GM18508 (cell line): ENCODE results near the gene TRIP12.
"Not testable (repeated sequence)": the region's sequence is repeated elsewhere in the genome, so short reads cannot be mapped to it uniquely, and the experiment has no call there.

Experiments used
- ATAC-seq: cut with Tn5 transposase; IDR thresholded peaks from one replicate; pipeline ENCODE4 v1.9.1; 2021; ENCODE audit warnings: moderate number of reproducible peaks; ENCODE audit not compliant: insufficient read depth, unreplicated experiment

The TRIP12 gene

DNA sequence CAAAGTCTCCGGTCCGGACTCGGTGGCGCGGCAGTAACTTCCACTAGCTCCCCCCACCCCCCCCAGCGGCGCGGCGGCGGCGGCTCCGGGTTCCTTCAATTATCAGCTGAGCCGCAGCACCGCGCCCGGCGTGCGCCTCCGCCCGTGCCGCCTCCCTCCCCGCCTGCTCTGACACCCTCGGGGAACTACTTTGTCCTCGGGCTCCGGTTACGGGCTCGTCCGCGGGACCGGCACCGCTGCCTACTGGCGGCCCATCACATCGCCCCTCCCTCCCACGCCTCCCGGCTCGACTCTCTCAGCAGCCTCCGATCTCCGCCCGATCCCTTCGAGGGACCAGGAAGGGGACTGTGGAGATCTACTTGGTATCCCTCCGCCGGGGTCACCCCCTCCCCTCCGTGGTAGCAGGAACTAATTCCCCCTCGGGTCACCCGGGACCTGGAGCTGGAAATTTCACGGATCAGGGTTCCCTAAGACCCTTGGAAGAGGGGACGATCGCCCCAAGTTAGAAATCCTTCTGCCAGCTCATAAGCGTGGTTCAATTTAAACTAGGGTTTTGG, at the start of gene TRIP12:
Gene TRIP12, minus strand, starts transcription at position 118 of the 557 bp plus-strand sequence. CDS start 41,930 bp downstream, outside the sequence.
- peak; percentile 37 for ATAC-seq

DNA sequence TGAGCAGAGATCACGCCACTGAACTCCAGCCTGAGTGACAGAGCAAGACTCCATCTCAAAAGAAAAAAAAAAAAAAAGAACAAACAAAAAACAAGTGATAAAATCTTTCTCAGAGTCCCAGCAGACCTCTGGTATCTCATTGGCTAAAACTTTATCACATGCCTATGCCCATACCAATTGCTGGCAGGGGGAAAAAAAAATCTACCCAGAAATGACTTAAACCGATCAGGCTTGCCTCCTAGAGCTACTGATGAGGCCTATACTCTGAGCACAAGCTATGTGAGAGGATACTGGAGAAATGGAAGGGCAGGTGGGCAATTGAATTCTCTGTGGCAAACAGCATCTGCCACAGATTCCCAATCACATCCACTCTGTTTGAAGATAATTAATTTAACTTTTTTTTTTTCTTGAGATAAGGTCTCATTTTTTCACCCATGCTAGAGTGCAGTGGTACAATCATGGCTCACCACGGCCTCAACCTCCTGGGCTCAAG, 49.5 kb upstream of the TRIP12 start:
- no peak for ATAC-seq

DNA sequence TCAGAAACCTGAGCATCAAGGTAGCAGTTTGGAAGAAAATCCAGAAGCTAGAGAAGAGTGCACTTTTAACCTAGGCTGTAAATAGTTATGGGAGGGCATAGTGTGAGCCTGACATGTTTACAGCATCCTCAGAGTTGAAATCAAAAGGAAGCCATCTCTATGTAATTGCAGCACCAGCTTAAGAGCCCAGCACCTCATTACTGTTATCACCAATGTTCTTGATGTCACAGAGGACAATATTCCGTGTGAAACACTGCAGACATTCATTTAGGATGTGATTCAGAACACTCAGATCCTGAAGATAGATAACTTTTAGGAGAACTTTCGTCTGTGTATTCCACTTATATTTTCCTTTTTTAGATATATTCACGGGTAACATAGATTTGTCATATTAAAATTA, 48.6 kb upstream of the TRIP12 start:
- ATAC-seq = no peak

DNA sequence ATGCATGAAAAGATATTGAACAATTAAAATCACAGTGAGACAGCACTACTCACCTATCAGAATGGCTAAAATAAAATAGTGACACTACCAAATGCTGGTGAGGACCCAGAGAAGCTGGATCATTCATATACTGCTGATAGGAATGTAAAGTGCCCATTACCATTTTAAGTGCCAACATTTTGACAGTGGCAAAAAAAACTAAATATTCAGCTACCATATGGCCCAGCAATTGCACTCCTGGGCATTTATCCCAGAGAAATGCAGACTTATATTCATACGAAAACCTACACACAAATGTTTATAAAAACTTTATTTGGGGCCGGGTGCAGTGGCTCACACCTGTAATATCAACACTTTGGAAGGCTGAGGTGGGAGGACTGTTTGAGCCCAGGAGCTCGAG, 48.1 kb upstream of the TRIP12 start:
- no peak for ATAC-seq

DNA sequence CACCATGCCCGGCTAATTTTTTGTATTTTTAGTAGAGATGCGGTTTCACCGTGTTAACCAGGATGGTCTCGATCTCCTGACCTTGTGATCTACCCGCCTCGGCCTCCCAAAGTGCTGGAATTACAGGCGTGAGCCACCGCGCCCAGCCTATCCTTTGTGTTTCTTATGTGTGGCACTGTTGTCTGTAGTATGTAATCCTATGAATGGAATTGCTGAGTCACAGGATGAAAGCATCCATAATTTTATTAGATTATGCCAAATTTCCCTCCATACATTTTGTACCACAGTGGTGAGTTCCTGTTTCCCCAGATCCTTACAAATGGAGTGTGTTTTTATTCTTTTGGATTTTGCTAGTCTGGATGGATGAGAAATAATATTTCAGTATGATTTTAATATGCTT, 41.8 kb upstream of the TRIP12 start:
- ATAC-seq = not testable (repeated sequence)

DNA sequence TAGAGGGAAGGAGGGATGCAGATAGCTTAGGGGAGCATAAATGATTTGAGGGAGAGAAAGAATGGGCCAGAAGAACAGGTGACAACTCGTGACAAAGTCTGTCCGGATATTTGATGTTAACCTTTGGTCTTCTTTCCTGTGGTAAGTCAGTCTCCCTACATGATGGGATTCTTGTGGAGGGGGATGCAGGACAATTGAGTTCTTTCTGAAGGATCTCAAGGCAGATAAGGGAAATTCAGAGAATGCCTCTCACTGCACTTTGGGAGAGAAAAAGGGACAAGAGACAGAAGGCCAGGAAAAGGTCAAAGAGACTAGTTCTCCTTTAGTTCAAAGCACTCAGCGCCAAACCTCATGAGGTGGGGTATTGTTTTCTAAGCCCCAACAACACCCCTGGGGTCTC, 34.7 kb upstream of the TRIP12 start:
- no peak for ATAC-seq

DNA sequence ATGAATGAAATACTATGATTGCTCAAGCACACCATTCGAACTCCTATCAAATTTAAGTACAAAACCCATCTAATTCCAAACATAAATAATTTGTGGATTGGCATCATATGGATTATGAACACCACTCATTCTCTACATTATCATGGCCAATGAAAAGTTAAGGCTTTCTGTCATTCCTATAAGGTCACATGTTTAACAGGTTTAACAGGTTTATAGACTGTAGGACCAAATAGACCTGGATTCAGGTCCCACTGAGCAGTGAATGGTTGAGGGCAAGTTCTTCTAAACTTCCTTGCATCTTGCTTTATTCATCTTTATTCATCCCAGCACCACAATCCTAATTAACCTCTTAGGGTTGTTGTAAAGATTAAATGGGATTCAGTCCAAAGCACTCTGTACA, 33.9 kb upstream of the TRIP12 start:
- no peak for ATAC-seq

DNA sequence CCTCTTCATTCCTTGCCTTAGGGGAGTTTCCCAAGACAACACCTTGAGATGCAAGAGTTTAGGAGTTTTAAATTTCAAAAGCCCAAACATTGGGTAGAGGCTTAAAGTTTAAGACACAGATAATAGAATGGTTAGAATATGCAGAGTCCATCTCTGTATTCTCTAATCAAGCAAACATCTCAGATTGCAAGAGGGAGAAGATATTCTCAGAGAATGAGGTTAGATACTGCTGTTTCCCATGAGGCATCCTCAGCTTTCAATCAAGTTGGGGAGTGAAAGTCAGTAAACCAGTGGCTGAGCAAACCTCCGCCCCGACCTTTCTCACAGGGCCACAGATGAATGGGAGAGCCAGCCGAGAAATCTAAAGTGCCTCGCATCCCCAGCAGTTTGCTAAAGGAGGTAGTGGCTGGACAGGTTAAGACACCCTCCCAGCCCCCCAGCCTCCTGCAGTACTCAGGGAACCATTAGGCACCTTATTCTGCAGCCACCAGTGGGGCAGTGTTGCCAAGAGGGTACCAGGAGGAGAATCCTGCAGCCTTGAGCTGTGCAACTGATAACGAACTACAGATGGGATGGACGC, 30.5 kb upstream of the TRIP12 start:
- no peak for ATAC-seq

DNA sequence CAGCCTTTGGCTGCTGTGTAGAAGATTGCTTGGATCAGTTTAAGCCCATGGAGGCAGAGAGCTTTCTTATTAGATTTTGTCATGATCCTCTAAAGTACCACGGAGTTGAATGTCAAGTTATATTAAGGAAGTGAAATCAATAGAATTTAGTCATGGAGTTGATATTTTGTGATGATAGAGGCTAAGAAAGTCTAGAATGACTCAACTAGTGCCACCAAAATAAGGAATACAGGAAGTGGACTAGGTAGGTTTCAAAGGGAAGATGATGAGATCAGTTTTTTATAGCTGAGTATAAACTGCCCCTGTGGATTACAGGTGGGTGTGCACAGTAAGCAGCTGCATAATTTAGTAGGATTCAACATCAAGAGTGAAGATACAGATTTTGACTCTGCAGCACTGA, 25.7 kb upstream of the TRIP12 start:
- ATAC-seq = no peak

DNA sequence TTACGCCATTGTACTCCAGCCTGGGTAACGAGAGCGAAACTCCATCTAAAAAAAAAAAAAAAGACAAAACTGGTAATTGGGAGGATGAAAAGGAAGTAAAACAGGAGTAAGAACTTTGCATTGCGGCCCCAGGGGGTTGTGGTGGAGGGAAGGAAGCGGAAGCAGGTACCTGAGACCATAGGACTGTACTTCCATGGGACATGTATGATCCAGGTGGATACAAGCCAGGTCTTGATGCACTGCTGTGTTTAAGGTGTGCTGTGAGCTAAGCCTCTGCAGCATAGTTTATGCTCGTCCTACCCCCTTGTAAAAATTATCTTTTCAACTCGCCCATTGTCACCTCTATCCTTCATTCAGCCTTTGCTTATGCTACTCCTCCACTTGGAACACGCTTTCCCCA, 24.2 kb upstream of the TRIP12 start:
- ATAC-seq = no peak

DNA sequence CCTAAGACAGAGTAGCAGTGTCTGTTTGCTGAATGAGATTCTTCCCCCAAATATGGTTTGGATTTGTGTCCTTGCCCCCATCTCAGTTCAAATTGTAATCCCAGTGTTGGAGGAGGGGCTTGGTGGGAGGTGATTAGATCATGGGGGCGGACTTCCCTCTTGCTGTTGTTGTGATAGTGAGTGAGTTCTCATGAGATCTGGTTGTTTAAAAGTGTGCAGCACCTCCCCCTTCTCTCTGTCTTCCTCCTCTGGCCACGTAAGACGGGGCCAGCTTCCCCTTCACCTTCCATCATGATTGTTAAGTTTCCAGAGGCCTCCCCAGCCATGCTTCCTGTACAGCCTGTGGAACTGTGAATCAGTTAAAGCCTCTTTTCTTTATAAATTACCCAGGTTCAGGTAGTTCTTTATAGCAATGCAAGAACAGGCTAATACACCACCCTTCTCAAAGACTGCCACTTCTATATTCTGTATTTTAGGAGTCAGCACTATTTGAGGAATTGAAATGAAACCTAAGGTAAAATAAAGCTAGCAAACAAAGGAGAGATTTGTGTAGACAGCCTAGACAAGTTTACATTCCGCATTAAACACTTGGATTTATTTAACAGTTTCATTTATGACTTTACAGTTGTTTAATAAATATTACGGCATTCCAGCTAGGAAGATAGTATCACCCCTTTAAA, 22.1 kb upstream of the TRIP12 start:
- no peak for ATAC-seq

DNA sequence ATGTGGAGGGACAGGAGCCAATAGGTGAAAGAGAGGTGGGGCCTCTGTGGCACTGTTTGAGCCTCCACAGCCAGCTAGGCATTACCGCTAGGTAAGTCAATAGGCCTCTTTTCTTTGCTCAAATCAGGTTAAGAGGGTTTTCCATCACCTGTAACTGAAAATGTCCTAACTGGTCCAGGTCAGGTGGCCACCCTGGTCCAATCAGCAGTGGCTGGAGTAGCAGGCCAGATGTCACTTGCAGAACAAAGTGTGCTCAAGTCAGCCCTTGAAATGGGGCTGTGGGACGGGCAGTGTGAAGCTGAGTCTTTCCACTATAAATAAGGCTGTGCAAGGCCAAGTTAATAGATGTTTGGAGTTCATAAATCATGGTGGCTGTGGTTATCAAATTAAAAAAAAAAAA, 21.4 kb upstream of the TRIP12 start:
- no peak for ATAC-seq

DNA sequence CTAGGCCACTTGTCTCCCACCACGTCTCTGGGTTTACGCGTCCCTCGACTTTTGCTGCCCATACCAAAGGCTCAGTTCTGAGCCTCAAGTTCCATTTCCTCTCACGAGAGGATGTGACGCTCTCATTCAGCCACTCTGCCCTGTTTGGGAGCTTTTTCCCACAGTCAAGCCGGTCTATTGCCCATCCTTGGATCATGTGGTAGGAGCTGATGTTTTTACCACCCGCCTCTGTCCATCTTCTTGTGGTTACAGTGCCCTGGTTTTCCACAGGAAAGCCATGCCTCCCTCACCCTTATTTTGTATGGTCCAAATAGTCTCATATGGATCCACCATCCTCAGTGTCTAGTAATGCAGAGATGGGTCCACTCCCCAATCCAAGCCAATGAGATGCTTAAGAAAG, 20.9 kb upstream of the TRIP12 start:
- ATAC-seq = no peak

DNA sequence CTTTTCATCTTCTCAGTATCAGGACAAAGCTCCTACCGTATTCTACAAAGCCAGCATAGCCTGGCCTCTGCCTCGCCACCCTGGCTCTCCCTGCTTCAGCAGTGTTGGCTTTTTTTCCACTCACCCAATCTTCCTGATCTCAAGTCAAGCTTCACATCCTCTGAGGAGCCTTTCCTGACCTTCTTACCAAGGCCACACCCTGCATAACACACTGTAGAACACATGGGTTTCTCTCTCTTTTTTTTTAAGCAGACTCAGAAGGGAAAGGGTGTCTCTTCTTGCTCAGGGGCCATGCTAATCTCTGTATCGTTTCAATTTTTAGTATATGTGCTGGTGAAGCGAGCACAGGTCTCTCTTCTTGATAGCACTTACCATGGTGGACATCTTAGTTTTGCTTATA, 15.7 kb upstream of the TRIP12 start:
- ATAC-seq = no peak

DNA sequence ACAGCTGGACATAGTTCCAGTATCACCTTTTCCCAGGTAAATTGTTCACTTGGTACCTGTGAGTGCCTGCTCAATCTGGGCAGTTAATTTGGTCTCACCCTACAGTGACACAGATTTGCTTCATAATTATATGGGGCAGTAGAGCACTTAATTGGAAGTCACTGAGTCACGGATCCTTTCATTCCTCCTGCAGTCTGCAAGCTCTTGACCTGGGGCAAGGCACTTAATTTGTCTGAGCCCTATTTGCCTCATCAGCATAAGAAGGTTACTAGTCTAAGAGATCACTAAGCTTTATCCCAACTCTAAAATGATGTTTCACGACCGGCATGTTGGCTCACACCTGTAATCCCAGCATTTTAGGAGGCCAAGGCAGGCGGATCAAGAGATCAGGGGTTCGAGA, 9.4 kb upstream of the TRIP12 start:
- ATAC-seq = no peak

DNA sequence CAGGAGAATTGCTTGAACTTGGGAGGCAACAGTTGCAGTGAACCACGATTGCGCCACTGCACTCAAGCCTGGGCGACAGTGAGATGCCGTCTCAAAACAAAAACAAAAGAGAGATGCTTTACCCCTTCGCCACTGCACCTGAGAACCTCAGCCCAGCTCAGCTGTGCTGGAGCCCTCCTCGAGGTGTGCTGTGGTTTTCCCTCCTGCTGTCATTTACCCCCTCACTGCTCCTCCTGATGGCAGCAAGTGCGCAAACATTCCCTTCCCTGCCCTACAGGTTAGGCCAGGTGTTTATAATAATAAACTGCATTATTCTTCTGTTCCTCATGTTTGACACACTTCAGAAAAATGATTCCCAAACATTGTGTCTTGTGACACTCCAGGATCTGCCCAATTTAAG, 8.8 kb upstream of the TRIP12 start:
- ATAC-seq = no peak

DNA sequence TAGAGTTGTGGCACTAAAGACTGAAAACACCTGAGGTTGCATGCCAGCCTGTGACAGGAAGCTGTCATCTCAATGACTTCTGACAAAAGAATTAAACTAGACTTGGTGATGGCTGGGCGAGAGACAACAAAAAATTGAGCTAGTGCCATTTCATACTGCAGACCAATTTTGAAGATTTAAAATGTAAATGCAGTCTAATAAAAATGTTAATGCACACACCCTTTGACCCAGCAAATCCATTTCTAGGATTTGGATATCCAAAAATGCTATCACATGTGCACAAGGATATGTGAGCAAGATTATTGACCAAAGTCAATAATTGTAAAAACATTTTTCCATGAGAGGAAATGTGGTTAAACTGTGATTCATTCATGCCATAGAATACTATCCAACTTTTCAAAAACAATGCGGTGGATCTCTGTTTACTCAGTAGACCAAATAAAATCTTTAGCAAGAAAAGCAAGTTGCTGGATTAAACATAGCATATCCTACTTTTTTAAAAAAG, 6.1 kb upstream of the TRIP12 start:
- no peak for ATAC-seq

DNA sequence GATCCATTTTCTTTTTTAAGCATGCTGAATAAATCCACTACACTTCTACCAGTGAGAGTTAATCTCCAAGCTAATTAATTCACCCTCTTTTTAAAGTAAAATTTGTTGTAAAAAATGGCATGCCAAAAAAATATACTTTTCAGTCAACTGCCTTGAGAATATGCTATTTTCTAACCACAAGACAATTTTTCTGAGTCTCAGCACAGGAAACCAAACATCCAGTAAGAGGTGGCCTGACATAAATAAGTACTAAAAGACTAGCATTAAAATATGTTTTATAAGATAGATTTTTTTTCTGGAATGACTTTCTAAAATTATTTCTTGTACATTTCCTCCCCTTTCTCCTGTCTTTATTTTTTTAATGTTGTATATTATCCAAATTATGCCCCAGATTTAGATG, 3.4 kb upstream of the TRIP12 start:
- ATAC-seq = no peak

DNA sequence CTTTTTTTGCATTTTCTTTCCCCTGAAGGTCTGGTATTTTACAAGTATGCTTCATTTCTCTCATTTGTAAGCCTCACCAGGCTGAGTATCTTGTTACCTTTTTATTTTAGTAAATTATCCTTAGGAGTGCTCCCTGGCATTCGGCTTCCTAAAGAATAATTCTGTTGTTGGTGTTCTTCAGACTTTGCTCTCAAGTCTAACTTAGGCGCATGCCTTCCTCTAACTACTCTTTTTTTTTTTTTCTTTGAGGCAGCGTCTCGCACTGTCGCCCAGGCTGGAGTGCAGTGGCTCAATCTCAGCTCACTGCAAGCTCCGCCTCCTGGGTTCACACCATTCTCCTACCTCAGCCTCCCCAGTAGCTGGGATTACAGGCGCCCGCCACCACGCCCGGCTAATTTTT, 2.7 kb upstream of the TRIP12 start:
- not testable (repeated sequence) for ATAC-seq

DNA sequence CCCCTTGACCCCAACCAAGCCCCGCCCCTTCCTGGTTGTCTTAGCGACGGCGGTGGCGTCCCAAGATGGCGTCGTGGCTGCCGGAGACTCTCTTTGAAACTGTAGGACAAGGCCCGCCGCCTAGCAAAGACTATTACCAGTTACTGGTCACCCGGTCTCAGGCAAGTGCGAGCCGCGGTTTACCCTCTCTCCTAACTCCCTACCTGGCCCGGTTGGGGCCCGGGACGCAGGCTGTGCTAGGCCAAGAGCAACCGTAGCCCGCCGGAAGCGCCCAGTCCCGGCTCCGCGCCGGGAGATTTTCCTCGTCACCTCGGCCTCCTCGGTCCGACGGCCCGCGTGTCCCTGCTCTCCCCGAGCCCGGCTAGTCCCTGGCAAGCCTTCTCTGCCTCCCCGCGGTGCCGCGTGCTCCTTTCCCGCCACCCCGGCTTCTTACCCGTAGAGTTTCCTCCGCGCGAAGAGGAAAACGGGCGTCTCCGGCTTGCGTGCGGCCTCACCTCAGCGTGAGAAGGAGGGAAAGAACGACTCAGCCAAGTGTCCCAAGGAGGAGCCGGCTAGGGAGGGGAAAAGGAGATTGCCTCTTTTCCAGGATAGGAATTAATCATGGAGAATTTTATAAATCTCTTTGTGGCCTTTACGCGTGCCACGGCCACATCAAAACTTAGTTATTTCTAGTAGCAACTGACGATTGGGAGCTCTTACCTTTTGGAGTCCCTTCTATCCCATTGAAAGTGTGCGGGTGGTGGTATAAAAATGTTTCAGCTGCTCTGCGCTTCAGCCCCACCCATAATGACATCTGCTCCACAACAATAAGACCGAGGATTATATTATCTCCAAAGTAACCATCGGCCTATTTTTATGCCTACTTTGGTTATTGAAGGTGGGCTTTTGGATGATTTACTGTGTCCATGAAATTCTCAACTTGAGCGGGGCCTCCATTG, 909 bp upstream of the TRIP12 start, which contains the start of gene FBXO36:
Gene FBXO36, plus strand, starts transcription at position 55 of the 938 bp plus-strand sequence. Its CDS starts 11 bp downstream, at position 66.
- ATAC-seq = peak; percentile 55
